HG02763 (cell line): ENCODE data around the gene DNAJC3.
"Not testable (repeated sequence)": the region's sequence is repeated elsewhere in the genome, so short reads cannot be mapped to it uniquely, and the experiment has no call there.

Experiments
- ATAC-seq: cut with Tn5 transposase; IDR thresholded peaks from one replicate; pipeline ENCODE4 v1.9.1; 2021; ENCODE audit warnings: mild to moderate bottlenecking, moderate library complexity; ENCODE audit not compliant: unreplicated experiment

The DNAJC3 gene

GRCh38 chr13:95676762-95677563 is at the start of gene DNAJC3:
Gene DNAJC3, plus strand, starts transcription at chr13:95677139. Its CDS starts 117 bp downstream, at chr13:95677256.
- ATAC-seq, result peak; percentile 92

GRCh38 chr13:95627590-95627989 is 49.3 kb upstream of the DNAJC3 start:
- ATAC-seq, result no peak

DNA sequence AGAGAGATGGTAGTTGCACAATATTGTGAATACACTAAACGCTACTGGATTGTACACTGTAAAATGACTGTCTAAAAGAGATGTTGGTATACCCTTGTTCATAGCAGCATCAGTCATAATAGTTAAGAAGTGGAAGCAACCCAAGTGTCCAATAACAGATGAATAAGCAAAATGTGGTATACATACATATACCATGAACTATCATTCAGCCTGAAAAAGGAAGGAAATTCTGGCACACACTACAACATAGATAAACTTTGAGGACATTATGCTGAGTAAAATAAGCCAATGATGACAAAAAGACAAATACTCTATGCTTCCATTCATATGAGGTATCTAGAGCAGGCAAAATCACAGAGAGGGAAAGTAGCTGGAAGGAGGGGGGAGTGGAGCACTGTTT is 48.5 kb upstream of the DNAJC3 start:
- ATAC-seq, result no peak

GRCh38 chr13:95629071-95629470 is 47.9 kb upstream of the DNAJC3 start:
- ATAC-seq, result no peak

- no peak for ATAC-seq
Observed at GRCh38 chr13:95630593-95630992, 46.3 kb upstream of the DNAJC3 start.

- ATAC-seq, result no peak
Observed at GRCh38 chr13:95636853-95637252, 40.1 kb upstream of the DNAJC3 start.

GRCh38 chr13:95641291-95642027 is 35.5 kb upstream of the DNAJC3 start:
- ATAC-seq, result no peak

DNA sequence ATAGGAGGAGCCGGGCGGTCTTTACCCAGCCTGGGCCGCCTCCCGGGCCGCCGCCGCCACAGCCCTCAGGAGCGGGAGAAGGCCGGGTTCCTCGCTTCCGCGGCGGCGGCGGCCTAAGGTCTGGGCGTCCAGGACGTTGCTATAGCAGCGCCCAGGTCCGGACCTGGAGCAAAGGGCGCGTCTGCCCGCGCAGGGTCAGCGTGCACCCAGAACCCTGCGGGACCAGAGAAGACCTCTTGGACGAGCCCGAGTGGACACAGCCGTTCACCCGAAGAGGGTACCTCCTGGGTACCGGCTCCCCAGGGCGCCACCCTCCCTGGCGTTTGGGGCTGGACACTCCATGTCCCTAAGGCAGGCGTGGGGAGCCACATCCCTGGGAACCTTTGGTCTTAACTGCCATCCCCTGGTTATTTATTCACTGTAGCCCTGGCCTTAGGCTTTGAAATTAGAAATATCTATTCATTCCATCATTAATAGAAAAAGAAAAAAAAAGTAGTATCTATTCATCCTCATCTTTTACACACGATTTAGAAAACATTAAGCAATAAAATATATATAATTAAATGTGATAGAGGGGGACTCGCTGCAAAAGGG is 34.8 kb upstream of the DNAJC3 start:
- no peak for ATAC-seq

GRCh38 chr13:95642999-95643398 is 33.9 kb upstream of the DNAJC3 start:
- no peak for ATAC-seq

GRCh38 chr13:95643571-95643935 is 33.4 kb upstream of the DNAJC3 start:
- ATAC-seq, result no peak

DNA sequence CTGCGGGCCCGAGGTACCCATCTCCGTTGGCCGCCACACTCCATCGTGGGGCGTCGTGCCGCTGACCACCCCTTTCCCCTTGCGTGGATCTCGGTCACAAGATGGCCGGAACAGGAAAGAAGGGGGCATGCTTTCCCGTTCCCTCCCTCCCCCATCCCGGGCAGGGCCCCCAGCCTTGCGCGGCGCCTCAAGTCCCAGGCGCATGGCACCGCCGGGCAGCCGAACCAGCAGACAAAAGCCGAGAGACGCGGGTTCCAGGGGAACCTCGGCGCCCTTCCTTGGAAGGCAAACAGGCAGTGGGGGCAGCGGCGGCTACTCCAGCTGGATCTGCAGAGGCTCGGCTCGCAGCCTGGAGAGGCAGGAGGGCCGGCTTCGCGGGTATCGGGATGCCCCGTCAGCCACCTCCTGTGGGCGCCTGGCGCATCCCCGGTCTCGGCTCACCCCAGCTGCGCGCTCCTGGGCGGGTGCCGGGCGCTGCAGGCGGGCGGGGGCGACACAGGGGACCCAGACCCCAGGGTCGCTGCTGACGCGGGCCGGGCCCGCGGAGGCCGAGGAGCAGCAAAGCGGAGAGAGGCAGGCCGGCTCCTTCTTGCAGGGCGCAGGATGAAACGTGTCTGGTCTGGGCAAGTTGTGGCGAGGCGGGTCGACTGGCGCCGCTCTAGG is 32.9 kb upstream of the DNAJC3 start:
- peak; percentile 42 for ATAC-seq

- peak; percentile 74 for ATAC-seq
Observed at GRCh38 chr13:95644601-95645052, 32.3 kb upstream of the DNAJC3 start, which contains the start of gene DZIP1. Gene DZIP1, minus strand, starts transcription at chr13:95644706. Its CDS starts 2,677 bp downstream, at chr13:95642029.

DNA sequence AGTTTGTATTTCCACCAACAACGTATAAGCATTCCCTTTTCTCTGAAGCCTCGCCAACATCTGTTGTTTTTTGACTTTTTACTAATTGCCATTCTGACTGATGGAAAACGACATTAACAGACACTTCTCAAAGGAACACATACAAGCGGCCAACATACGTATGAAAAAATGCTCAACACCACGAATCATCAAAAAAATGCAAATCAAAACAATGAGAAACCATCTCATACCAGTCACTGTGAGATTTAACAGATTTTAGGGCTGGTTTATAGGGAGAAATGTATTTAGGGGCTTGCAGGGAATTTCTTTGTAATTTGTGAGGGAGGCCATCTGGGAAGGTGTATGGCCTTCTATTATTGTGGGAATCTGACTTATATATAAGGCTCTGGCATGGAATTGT is 29.6 kb upstream of the DNAJC3 start:
- ATAC-seq, result no peak

DNA sequence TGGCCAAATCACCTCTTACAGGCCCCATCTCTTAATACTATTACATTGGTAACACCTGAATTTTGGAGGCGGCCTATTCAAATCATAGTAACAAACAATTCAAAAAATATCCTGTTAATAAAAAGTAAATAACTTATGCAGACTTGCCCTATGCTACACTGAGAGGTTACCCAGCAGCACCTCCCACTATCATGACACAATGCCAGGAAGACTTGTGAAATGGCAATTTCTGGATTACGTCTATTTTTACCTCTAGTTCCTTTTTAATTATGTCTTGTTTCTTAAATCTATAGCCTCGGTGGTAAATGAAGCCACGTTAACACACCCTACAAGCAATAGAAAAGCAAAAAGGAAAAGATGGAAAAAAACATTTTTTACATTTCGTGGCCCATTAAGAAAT is 26.2 kb upstream of the DNAJC3 start:
- ATAC-seq, result no peak

GRCh38 chr13:95652244-95652764 is 24.6 kb upstream of the DNAJC3 start:
- no peak for ATAC-seq

DNA sequence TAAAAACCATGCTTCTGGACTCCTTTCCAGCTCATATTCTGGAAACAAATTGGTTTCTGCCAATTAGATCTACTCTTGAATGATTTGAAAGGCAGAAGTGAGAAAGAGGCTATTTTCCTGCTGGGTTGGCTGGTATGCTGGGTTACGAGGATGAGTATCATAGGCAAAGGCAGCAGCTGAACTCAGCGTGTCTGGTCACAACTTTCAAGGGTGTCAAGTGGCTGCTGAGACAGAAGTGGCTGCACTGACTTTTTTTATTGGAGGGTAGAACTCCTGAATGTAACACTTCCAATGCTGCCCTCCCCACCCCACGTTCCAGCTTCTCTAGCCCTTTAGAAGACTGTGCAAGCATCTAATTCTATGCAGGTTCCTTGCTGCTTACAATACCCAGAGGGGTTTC is 24.1 kb upstream of the DNAJC3 start:
- no peak for ATAC-seq

GRCh38 chr13:95656386-95657015 is 20.4 kb upstream of the DNAJC3 start:
- ATAC-seq, result no peak

GRCh38 chr13:95659500-95659899 is 17.4 kb upstream of the DNAJC3 start:
- ATAC-seq, result no peak

- ATAC-seq, result no peak
Observed at GRCh38 chr13:95660981-95661581, 15.9 kb upstream of the DNAJC3 start.

DNA sequence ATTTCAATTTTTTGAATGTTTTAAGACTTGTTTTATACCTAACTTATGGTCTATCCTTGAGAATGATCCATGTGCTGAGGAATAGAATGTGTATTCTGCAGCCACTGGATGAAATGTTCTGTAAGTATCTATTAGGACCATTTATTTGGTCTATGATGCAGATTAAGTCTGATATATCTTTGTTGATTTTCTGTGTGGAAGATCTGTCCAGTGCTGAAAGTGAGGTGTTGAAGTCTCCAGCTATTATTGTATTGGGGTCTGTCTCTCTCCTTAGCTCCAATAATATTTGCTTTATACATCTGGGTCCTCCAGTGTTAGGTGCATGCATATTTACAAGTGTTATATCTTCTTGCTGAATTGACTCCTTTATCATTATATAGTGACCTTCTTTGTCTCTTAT is 9.7 kb upstream of the DNAJC3 start:
- ATAC-seq, result not testable (repeated sequence)
